Activated naive CD8-positive, alpha-beta T cell treated with anti-CD3 and anti-CD28 coated beads, Interleukin-2, amount 50 U/mL, for 24 hours (primary cell): Measurements from ENCODE around the gene XCL1.

Experiments
- ATAC-seq: fragments of 150-1000 bp; cut with Tn5 transposase; one replicate; pipeline ENCODE4 v1.10.0; 2021
- DNase-seq: peaks from one replicate; pipeline ENCODE4 v3.0.0; 2021
- H3K27ac Mint-ChIP-seq: one replicate; pipeline ENCODE4 v1.8.0; 2021; ENCODE audit warnings: mild to moderate bottlenecking, mixed read lengths
- H3K27me3 Mint-ChIP-seq: one replicate; pipeline ENCODE4 v1.8.0; 2021; ENCODE audit warnings: mixed read lengths
- H3K36me3 Mint-ChIP-seq: one replicate; pipeline ENCODE4 v1.8.0; 2021; ENCODE audit warnings: low read depth, mixed read lengths
- H3K4me1 Mint-ChIP-seq: one replicate; pipeline ENCODE4 v1.8.0; 2021; ENCODE audit warnings: mixed read lengths
- H3K4me3 Mint-ChIP-seq: one replicate; pipeline ENCODE4 v1.8.0; 2021; ENCODE audit warnings: mild to moderate bottlenecking, moderate library complexity, mixed read lengths
- H3K9me3 Mint-ChIP-seq: one replicate; pipeline ENCODE4 v1.8.0; 2021; ENCODE audit warnings: mixed read lengths

XCL1 gene

GRCh38 chr1:168626326-168626725, 49.9 kb downstream of the XCL1 start:
- Mint-ChIP-seq H3K9me3 (no peaks in the 10 kb centered on the region), H3K27ac (no peak overlapping the region), H3K4me3 (no peak overlapping the region), H3K36me3 (no peaks in the 10 kb centered on the region), H3K4me1 (peaks cover 11% of the 10 kb centered on the region), H3K27me3 (peaks cover 7% of the 10 kb centered on the region)
- ATAC-seq (no peak), DNase-seq (no peak)

- H3K27me3 Mint-ChIP-seq = peaks cover 7% of the 10 kb centered on the region
- no peak overlapping the region for H3K4me3 Mint-ChIP-seq
- no peak for DNase-seq
- no peaks in the 10 kb centered on the region for H3K9me3 Mint-ChIP-seq
- no peak for ATAC-seq
- no peak overlapping the region for H3K27ac Mint-ChIP-seq
- no peaks in the 10 kb centered on the region for H3K36me3 Mint-ChIP-seq
- peaks cover 11% of the 10 kb centered on the region for H3K4me1 Mint-ChIP-seq
Observed at GRCh38 chr1:168627370-168627769, 51.0 kb downstream of the XCL1 start.

DNA sequence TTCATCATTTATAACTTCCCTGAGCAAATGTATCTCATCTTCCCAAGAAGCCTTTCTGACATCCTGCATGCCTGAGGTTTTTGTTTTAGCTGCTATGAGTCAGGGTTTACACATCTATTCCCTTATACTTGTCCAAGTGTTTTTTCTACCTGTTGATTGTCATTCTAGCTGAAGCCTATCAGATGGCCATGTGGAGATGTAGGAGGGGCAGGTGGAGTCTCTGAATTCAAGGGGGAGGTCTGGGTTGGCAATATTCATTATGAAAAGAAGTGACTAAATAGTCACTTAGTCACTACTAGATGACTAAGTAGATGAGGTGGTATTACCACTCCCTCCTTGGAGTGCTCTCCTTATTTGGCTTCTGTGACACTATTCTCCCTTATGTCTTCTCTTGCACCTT, 52.4 kb downstream of the XCL1 start:
- ATAC-seq (peak; percentile 97), DNase-seq (no peak)
- Mint-ChIP-seq H3K4me3 (no peak overlapping the region), H3K36me3 (no peaks in the 10 kb centered on the region), H3K27ac (no peak overlapping the region), H3K27me3 (peaks cover 7% of the 10 kb centered on the region), H3K4me1 (peaks cover 11% of the 10 kb centered on the region), H3K9me3 (no peaks in the 10 kb centered on the region)

DNA sequence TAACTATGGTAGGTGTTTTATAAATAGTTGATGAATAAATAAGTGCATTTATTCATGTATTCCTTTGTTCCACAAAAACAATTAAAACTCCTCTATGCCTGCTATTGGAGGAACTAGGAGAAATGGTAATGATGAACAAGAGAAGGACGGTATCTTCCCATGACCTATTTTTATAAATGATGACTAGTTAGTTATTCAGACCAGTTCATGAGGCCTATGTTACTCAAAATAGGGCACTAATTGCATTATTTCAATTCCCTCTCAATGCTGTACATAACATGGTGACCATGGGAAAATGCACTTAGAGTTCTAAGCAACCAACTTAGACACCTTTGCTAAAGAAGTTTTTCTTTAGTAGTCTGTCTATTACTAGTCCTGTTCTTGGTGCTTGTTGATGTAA, 53.1 kb downstream of the XCL1 start:
- ATAC-seq (no peak), DNase-seq (no peak)
- Mint-ChIP-seq H3K27me3 (peaks cover 7% of the 10 kb centered on the region), H3K36me3 (no peaks in the 10 kb centered on the region), H3K9me3 (no peaks in the 10 kb centered on the region), H3K4me1 (peaks cover 11% of the 10 kb centered on the region), H3K4me3 (no peak overlapping the region), H3K27ac (no peak overlapping the region)
